SK-N-MC (cell line): ENCODE measurements around the gene SELP.

Experiments used
- EZH2 ChIP-seq: fragments of 200-600 bp; sonication (generic); IDR thresholded peaks from one replicate; pipeline ENCODE4 v1.6.1; 2017; ENCODE audit warnings: antibody characterized with exemption
- POLR2AphosphoS5 ChIP-seq: IDR thresholded peaks from 2 replicates; pipeline ENCODE4 v1.6.1; 2012; ENCODE audit warnings: mild to moderate bottlenecking, low read depth, low read length, borderline replicate concordance

GRCh38 chr1:169546087-169546995, 83.6 kb downstream of the SELP start:
- TF ChIP-seq EZH2 (no peak), POLR2AphosphoS5 (no peak)
